Effector memory CD8-positive, alpha-beta T cell (primary cell): Measurements from ENCODE around the gene NPC1L1.
"Not testable (repeated sequence)": the region's sequence is repeated elsewhere in the genome, so short reads cannot be mapped to it uniquely, and the experiment has no call there.

Experiments
- ATAC-seq: fragments of 150-1000 bp; cut with Tn5 transposase; replicated peaks from 2 replicates; pipeline ENCODE4 v1.10.0; 2021; ENCODE audit warnings: mild to moderate bottlenecking, moderate library complexity
- DNase-seq, 3 experiments: peaks; one replicate each; pipeline ENCODE4 v3.0.0; 2021
- H3K27ac Mint-ChIP-seq, 2 donors: one replicate each; pipeline ENCODE4 v1.8.0; 2022; ENCODE audit warnings: mild to moderate bottlenecking in 2 of 2, mixed read lengths in 2 of 2, moderate library complexity in 2 of 2
- H3K27me3 Mint-ChIP-seq, 2 donors: one replicate each; pipeline ENCODE4 v1.8.0; 2022; ENCODE audit warnings: mixed read lengths in 2 of 2
- H3K36me3 Mint-ChIP-seq: one replicate; pipeline ENCODE4 v1.8.0; 2022; ENCODE audit warnings: mild to moderate bottlenecking, moderate library complexity, mixed read lengths; ENCODE audit not compliant: insufficient read depth
- H3K4me1 Mint-ChIP-seq, 2 donors: one replicate each; pipeline ENCODE4 v1.8.0; 2022; ENCODE audit warnings: low read depth in 2 of 2, mixed read lengths in 2 of 2
- H3K4me3 Mint-ChIP-seq, 2 donors: one replicate each; pipeline ENCODE4 v1.8.0; 2022; ENCODE audit warnings: mild to moderate bottlenecking in 2 of 2, mixed read lengths in 2 of 2, moderate library complexity in 2 of 2
- H3K9me3 Mint-ChIP-seq, 2 donors: one replicate each; pipeline ENCODE4 v1.8.0; 2022; ENCODE audit warnings: mixed read lengths in 2 of 2

The NPC1L1 gene

GRCh38 chr7:44520574-44520973 lies 20.6 kb downstream of the NPC1L1 start:
- Mint-ChIP-seq H3K4me3 (no peak overlapping the region), H3K27me3 (peaks cover 15 to 48% of the 10 kb centered on the region in 2 donors), H3K9me3 (peaks cover 0 to 8% of the 10 kb centered on the region in 2 donors), H3K27ac (no peak overlapping the region), H3K4me1 (no peaks in the 10 kb centered on the region), H3K36me3 (no peaks in the 10 kb centered on the region)
- ATAC-seq, result no peak
- no peak for DNase-seq

GRCh38 chr7:44519546-44519945 lies 21.6 kb downstream of the NPC1L1 start:
- peaks cover 0 to 5% of the 10 kb centered on the region in 2 donors for H3K9me3 Mint-ChIP-seq
- H3K27me3 Mint-ChIP-seq, result peaks cover 15 to 48% of the 10 kb centered on the region in 2 donors
- H3K4me3 Mint-ChIP-seq, result no peak overlapping the region
- no peak overlapping the region for H3K27ac Mint-ChIP-seq
- ATAC-seq (no peak), DNase-seq (no peak)
- no peaks in the 10 kb centered on the region for H3K36me3 Mint-ChIP-seq
- H3K4me1 Mint-ChIP-seq, result no peaks in the 10 kb centered on the region

DNA sequence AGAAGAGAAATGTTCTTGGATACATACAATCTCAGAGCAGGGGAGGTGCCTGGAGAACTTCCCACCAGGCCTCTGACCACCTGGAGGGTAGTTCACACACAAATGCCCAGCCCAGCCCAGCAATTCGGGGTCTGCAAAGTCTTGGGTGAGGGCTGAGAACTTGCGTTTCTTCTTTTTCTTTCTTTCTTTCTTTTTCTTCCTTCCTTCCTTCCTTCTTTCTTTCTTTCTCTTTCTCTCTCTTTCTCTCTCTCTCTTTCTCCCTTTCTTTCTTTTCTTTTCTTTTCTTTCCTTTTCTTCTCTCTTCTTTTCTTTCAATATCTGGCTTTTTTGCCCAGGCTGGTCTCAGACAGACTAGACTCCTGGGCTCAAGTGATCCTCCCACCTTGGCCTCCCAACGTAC lies 22.4 kb downstream of the NPC1L1 start:
- Mint-ChIP-seq H3K4me1 (no peaks in the 10 kb centered on the region), H3K36me3 (no peaks in the 10 kb centered on the region), H3K27ac (no peak overlapping the region), H3K9me3 (peaks cover 0 to under 1% of the 10 kb centered on the region in 2 donors), H3K27me3 (peaks cover 10 to 40% of the 10 kb centered on the region in 2 donors), H3K4me3 (no peak overlapping the region)
- ATAC-seq (no peak), DNase-seq (no peak)

DNA sequence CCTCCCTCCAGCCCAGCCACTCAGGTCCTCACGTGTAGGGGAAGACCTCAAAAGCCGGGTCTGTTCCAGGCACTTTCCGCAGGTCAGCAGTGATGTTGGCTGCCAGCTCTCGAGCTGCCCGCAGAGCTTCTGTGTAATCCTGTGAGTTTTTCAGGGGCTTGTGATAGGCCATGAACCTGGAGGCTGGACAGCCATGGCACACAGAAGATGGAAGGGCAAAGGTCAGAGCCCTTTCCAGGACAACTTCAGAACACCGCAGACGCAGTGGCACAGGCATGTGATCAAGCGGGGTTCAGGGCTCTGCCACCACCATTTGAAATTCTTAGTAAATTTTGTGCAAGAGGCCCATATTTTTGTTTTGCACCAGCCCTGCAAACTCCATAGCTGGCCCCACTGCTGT lies 24.0 kb downstream of the NPC1L1 start:
- Mint-ChIP-seq H3K36me3 (no peaks in the 10 kb centered on the region), H3K9me3 (no peaks in the 10 kb centered on the region), H3K4me1 (no peaks in the 10 kb centered on the region), H3K4me3 (no peak overlapping the region), H3K27me3 (peaks cover 8 to 34% of the 10 kb centered on the region in 2 donors), H3K27ac (no peak overlapping the region)
- DNase-seq, result no peak
- ATAC-seq, result no peak

- no peak for DNase-seq
- no peaks in the 10 kb centered on the region for H3K9me3 Mint-ChIP-seq
- H3K27me3 Mint-ChIP-seq, result peaks cover 8 to 29% of the 10 kb centered on the region in 2 donors
- H3K36me3 Mint-ChIP-seq, result no peaks in the 10 kb centered on the region
- ATAC-seq, result no peak
- H3K27ac Mint-ChIP-seq, result peak overlapping the region in 1 of 2 donors; percentile 73
- no peaks in the 10 kb centered on the region for H3K4me1 Mint-ChIP-seq
- no peak overlapping the region for H3K4me3 Mint-ChIP-seq
Observed at GRCh38 chr7:44515590-44516268, 25.4 kb downstream of the NPC1L1 start.

DNA sequence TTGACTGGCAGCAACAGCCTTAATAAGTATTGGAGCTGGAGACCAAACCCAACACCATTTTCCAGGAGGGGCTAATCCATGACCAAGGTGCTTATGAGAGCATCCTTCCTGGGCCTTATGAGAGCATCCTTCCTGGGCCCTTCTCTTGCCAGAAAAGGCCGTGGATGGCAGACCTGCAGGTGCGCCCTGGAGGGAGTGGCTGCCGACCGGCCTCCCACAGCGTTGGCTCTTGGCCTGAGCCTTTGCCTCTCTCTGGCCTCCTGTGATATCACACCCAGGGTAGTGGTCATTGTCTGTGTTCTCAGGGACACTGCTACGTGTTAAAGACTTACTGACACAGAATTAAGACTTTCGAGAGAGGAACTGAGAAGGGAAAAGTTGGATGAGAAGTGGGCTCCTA lies 28.4 kb downstream of the NPC1L1 start:
- no peaks in the 10 kb centered on the region for H3K9me3 Mint-ChIP-seq
- H3K27me3 Mint-ChIP-seq, result peaks cover 8 to 27% of the 10 kb centered on the region in 2 donors
- no peaks in the 10 kb centered on the region for H3K4me1 Mint-ChIP-seq
- no peaks in the 10 kb centered on the region for H3K36me3 Mint-ChIP-seq
- DNase-seq (no peak), ATAC-seq (no peak)
- no peak overlapping the region for H3K4me3 Mint-ChIP-seq
- H3K27ac Mint-ChIP-seq, result no peak overlapping the region

GRCh38 chr7:44511863-44512468 lies 29.2 kb downstream of the NPC1L1 start:
- ATAC-seq (no peak), DNase-seq (no peak)
- H3K4me1 Mint-ChIP-seq, result no peaks in the 10 kb centered on the region
- H3K36me3 Mint-ChIP-seq, result no peaks in the 10 kb centered on the region
- H3K27me3 Mint-ChIP-seq, result peaks cover 10 to 27% of the 10 kb centered on the region in 2 donors
- H3K27ac Mint-ChIP-seq, result peak overlapping the region in 1 of 2 donors; percentile 52
- no peak overlapping the region for H3K4me3 Mint-ChIP-seq
- no peaks in the 10 kb centered on the region for H3K9me3 Mint-ChIP-seq

GRCh38 chr7:44511236-44511635 lies 29.9 kb downstream of the NPC1L1 start:
- no peak for ATAC-seq
- Mint-ChIP-seq H3K27ac (no peak overlapping the region), H3K9me3 (no peaks in the 10 kb centered on the region), H3K4me1 (no peaks in the 10 kb centered on the region), H3K4me3 (no peak overlapping the region), H3K27me3 (peaks cover 14 to 27% of the 10 kb centered on the region in 2 donors), H3K36me3 (no peaks in the 10 kb centered on the region)
- no peak for DNase-seq

DNA sequence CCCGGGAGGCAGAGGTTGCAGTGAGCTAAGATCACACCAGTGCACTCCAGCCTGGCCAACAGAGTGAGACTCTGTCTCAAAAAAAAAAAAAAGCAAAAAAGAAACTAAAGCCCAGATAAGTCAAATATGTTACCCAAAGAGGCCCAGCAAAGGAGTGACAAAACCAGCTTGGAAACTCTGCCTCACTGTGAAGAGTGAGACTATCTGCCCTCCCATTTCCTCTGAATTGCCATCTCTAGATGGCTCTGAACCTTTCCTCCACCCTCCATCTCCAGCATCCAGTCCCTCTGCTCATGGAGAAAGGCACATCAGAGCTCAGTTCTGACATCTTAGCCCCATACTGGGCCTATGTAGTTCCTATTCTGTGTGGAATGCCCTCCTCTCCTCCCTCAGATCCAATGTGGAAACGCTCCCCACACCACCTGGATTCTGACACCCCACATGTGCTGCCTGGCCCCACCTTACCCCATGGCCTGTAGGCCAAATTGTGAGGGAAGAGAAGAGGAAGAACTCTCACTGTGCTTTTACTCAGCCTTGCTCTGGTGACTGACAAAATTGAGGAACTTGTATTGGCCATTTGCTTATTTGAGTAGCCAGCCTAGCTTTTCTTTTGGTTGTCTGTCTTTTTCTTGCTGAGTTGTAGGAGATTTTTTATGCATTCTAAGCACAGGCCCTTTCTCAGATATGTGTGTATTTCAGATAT lies 32.7 kb downstream of the NPC1L1 start:
- no peak for DNase-seq
- Mint-ChIP-seq H3K9me3 (no peaks in the 10 kb centered on the region), H3K4me3 (no peak overlapping the region), H3K27ac (peak overlapping the region in 1 of 2 donors; percentile 53), H3K27me3 (peaks cover 14 to 27% of the 10 kb centered on the region in 2 donors), H3K36me3 (no peaks in the 10 kb centered on the region), H3K4me1 (peaks cover 0 to 2% of the 10 kb centered on the region in 2 donors)
- ATAC-seq, result no peak

DNA sequence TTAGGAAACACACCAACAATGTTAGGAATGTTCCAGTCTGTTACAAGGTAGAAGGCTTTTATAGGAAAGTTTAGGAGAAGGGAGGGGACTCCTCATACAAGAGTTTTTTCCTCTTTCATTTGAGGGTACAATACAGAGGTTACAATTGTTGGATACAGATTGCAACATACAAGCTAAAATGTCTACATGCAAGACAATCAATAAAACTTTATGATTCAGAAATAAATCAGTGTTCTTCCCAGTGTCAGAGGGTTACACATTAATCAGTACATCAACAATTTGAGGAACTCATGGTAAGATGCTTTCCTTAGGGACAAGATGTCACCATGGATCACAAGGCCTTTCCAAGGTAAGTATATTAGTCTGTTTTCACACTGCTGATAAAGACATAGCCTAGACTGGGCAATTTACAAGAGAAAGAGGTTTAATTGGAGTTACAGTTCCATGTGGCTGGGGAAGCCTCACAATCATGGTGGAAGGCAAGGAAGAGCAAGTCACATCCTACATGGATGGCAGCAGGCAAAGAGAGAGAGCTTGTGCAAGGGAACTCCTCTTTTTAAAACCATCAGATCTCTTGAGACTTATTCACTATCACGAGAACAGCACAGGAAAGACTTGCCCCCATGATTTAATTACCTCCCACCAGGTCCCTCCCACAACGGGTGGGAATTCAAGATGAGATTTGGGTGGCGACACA lies 34.4 kb downstream of the NPC1L1 start:
- H3K9me3 Mint-ChIP-seq, H3K4me1 Mint-ChIP-seq, DNase-seq, H3K4me3 Mint-ChIP-seq, H3K36me3 Mint-ChIP-seq, H3K27ac Mint-ChIP-seq, ATAC-seq: not testable (repeated sequence)
- peaks cover 14 to 19% of the 10 kb centered on the region in 2 donors for H3K27me3 Mint-ChIP-seq

- Mint-ChIP-seq H3K9me3 (no peaks in the 10 kb centered on the region), H3K27me3 (peaks cover 6 to 11% of the 10 kb centered on the region in 2 donors), H3K36me3 (no peaks in the 10 kb centered on the region), H3K4me1 (peaks cover 0 to 2% of the 10 kb centered on the region in 2 donors), H3K27ac (no peak overlapping the region), H3K4me3 (no peak overlapping the region)
- DNase-seq (no peak), ATAC-seq (peak; percentile 35)
Observed at GRCh38 chr7:44505595-44505994, 35.5 kb downstream of the NPC1L1 start.

DNA sequence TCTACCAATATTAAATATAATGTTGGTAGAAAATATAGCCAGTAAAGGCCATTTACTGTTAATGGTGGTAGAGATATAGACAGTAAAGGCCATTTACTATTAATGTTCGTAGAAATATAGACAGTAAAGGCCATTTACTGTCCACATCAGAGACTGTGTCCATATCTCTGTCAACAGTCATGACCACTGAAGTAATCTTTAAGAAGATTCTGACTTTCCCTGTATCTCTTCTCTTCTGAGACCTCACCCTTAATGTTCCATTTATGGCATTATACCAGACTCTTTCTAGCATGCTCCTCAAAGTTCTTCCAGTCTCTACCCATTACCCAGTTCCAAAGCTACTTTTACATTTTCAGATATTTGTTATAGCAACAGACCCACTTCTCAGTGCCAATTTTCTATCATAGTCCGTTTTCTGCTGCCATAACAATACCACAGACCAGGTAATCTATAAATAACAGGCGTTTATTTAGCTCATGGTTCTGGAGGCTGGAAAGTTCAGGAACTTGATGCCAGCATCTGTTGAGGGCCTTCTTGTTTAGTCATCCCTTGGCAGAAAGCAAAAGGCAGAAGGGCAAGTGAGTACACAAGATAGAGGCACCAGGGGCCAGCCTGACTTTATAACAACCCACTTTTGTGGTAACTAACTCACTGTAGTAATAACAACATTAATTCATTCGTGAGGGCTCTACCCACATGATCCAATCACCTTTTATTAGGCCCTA lies 42.7 kb downstream of the NPC1L1 start:
- Mint-ChIP-seq H3K27ac (no peak overlapping the region), H3K36me3 (no peaks in the 10 kb centered on the region), H3K9me3 (no peaks in the 10 kb centered on the region), H3K4me1 (no peaks in the 10 kb centered on the region), H3K27me3 (peaks cover 10 to 20% of the 10 kb centered on the region in 2 donors), H3K4me3 (no peak overlapping the region)
- ATAC-seq, result no peak
- DNase-seq, result no peak
